Erythroblast (primary cell): ENCODE results near the gene SNAP47.

ENCODE experiments used
- GATA1 ChIP-seq: IDR thresholded peaks from 2 replicates; pipeline ENCODE4 v1.6.1; 2011; ENCODE audit warnings: low read depth, mild to moderate bottlenecking, control low read depth, low read length, moderate library complexity
- POLR2A ChIP-seq: IDR thresholded peaks from 2 replicates; pipeline ENCODE4 v1.6.1; 2011; ENCODE audit warnings: mild to moderate bottlenecking, low read length

DNA sequence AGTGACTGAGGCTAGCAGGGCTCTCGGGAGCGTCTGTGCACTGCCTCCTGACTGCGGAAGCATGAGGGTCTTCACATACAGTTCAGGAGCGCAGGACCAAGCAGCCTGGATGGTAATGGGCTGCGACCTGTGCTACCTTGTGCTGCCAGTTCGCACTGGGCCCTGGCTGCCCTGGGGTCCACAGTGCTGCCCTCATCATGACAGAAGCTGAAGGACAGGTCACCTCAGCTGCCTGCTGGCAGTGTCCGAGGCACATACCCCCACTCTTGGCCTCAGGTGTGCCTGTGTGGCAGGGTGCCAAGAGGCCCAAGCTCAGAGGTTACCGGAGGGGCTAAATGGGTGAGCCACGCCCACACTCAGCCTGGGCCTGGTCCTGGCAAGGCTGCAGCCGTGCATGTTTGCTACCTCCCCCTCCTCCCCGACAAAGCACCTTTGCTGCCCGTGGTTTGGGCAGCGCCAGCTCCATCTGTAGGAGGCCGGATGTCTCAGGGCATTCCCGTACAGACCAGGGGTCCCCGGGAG is 4.5 kb upstream of the SNAP47 start:
- no peak for TF ChIP-seq POLR2A
- no peak for TF ChIP-seq GATA1
